Astrocyte of the spinal cord (primary cell): ENCODE measurements around the gene GRB14.
A peak's percentile ranks its signal among the peaks of the same experiment; 100 is the strongest.

Source experiments
- DNase-seq: peaks from one replicate; pipeline ENCODE4 v3.0.0; 2011; ENCODE audit warnings: low read depth, low spot score
- H3K4me3 ChIP-seq: 2 replicates; pipeline ENCODE4 v1.5.1; 2011; ENCODE audit warnings: low read depth, mild to moderate bottlenecking, low read length, moderate library complexity
- CTCF ChIP-seq: IDR thresholded peaks from 2 replicates; pipeline ENCODE4 v1.5.1; 2012; ENCODE audit warnings: low read depth, mild to moderate bottlenecking, low read length, inconsistent platforms
- in situ Hi-C: cut with HindIII; loops from 2 replicates; pipeline ENCODE4 v1.10.0; 2017; ENCODE audit warnings: low sequenced_read_pairs

Gene GRB14

GRCh38 chr2:164509137-164509877 is 112.0 kb downstream of the GRB14 start:
- DNase-seq = no peak
- TF ChIP-seq CTCF = no peak
- no peak overlapping the region for H3K4me3 ChIP-seq
- in situ Hi-C loops = no loop called here

GRCh38 chr2:164504253-164504652 is 117.0 kb downstream of the GRB14 start:
- no peak for TF ChIP-seq CTCF
- DNase-seq = no peak
- in situ Hi-C loops = no loop called here
- H3K4me3 ChIP-seq = no peak overlapping the region

- H3K4me3 ChIP-seq = no peak overlapping the region
- in situ Hi-C loops = no loop called here
- DNase-seq = no peak
- TF ChIP-seq CTCF = no peak
Measured at GRCh38 chr2:164498836-164499235, 122.4 kb downstream of the GRB14 start.

- in situ Hi-C loops = no loop called here
- no peak for DNase-seq
- H3K4me3 ChIP-seq = no peak overlapping the region
- no peak for TF ChIP-seq CTCF
Measured at GRCh38 chr2:164496881-164497280, 124.4 kb downstream of the GRB14 start.

- in situ Hi-C loops = no loop called here
- DNase-seq = no peak
- TF ChIP-seq CTCF = no peak
- no peak overlapping the region for H3K4me3 ChIP-seq
Measured at GRCh38 chr2:164496421-164496820, 124.9 kb downstream of the GRB14 start.

GRCh38 chr2:164495491-164496223 is 125.6 kb downstream of the GRB14 start:
- peak; percentile 70 for TF ChIP-seq CTCF
- H3K4me3 ChIP-seq = no peak overlapping the region
- in situ Hi-C loops = no loop called here
- DNase-seq = peak; percentile 67
